ENCODE data around the gene HAUS7. TPM values are rescaled to one million over a fixed set of nuclear protein-coding genes. Genes with fewer than 3 reads are reported as not detected.

HAUS7 gene
- total RNA-seq, 1 experiment from 2014 or later, result 28.9 TPM

DNA sequence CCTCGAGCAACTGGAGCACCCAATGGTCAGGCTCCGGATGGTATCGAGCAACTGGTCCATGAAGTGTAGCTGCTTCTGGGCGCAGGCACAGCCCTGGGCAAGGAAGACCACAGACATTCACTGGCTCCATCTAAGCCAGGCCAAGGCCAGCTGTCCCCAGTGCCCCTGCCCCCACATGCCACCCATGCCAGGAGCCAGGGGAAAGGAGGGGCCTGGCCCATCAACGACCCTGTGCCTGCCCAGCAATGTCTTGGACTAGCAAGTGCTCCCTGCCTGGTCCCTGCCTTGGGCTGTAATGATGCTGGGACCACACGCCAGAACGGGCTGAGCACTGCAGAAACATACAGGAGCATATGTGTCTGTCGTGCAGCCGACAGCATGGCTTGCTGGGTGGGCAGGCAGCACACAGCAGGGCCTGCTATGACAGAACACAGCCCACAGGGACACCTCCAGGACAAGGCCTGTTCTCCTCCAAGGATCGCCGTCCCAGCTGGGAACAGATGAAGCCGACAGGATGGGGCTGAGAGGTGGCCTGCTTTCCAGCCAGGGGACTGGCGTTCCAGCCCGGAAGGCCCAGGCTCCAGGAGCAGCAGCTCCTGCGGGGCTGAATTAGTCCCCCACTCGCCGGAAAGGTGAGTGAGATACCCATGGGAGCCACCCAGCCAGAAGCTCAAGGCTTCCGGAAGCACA lies 13.1 kb downstream of the HAUS7 start:
- no peaks in the 10 kb centered on the region for H3K9me3 ChIP-seq (ENCODE audit: control insufficient read depth in 1 of 2, insufficient read depth in 1 of 2, low read depth in 1 of 2, low read length in 2 of 2)
- H3K9ac ChIP-seq (ENCODE audit: low read length), result no peak overlapping the region
- no peak overlapping the region for H3K4me2 ChIP-seq (ENCODE audit: low read length)
- H4K20me1 ChIP-seq (ENCODE audit: insufficient read depth), result no peaks in the 10 kb centered on the region
- H3K27ac ChIP-seq (ENCODE audit: low read depth, low read length), result no peak overlapping the region
- no peaks in the 10 kb centered on the region for H3K79me2 ChIP-seq (ENCODE audit: insufficient read depth, low read length)
- H3K36me3 ChIP-seq (ENCODE audit: control insufficient read depth in 1 of 2, insufficient read depth in 2 of 2, low read length in 2 of 2), result 0 out of 4 replicates have a peak, but pooled peaks cover 0 to 3% of the 10 kb centered on the region in 2 experiments
- intact Hi-C loops (cut with micrococcal nuclease), result no loop called here
- H2AFZ ChIP-seq (ENCODE audit: low read depth, low read length, poor library complexity, severe bottlenecking), result no peak overlapping the region
- no peak for ATAC-seq
- H3K9me2 ChIP-seq (ENCODE audit: insufficient read depth), result no peaks in the 10 kb centered on the region
- ChIA-PET POLR2A (no interaction called here), RAD21 (ENCODE audit: low non-redundant PET in 1 of 2, low total read pairs in 2 of 2, uncharacterized antibody in 2 of 2, unreplicated experiment in 2 of 2) (no interaction called here), CTCF (no interaction called here)
- TF ChIP-seq ATF3 (IDR thresholded peaks at IDR 0.05) (no peak), JUND (IDR thresholded peaks at IDR 0.05) (no peak), SP1 (IDR thresholded peaks at IDR 0.05; ENCODE audit: low read depth) (no peak), MAX (IDR thresholded peaks at IDR 0.05) (no peak), RAD21 (IDR thresholded peaks at IDR 0.05; ENCODE audit: low read depth) (no peak), ZNF274 (IDR thresholded peaks at IDR 0.05; ENCODE audit: low read depth, low read length) (no peak), SRF (IDR thresholded peaks at IDR 0.05; ENCODE audit: low read depth) (no peak), SIN3A (IDR thresholded peaks at IDR 0.05; ENCODE audit: low read depth) (no peak), POLR2AphosphoS5 (IDR thresholded peaks at IDR 0.05; ENCODE audit: low read depth, low read length) (no peak), YY1 (IDR thresholded peaks at IDR 0.05; ENCODE audit: extremely low read depth, insufficient replicate concordance, low read depth, low read length) (no peak), EZH2 (IDR thresholded peaks at IDR 0.05) (no peak), EZH2phosphoT487 (IDR thresholded peaks at IDR 0.05; ENCODE audit: borderline replicate concordance) (no peak), TCF7L2 (IDR thresholded peaks at IDR 0.05; ENCODE audit: borderline replicate concordance, extremely low read depth, insufficient read depth, insufficient read length) (no peak), FOSL1 (IDR thresholded peaks at IDR 0.05; ENCODE audit: low read depth) (no peak), ZFX (IDR thresholded peaks at IDR 0.05) (no peak), ELF1 (IDR thresholded peaks at IDR 0.05; ENCODE audit: borderline replicate concordance, low read depth) (no peak), CTCF (IDR thresholded peaks at IDR 0.05 in 2 of 3, conservative IDR thresholded peaks at IDR 0.05 in 1 of 3; ENCODE audit: borderline replicate concordance in 1 of 3, insufficient read depth in 1 of 3, low read depth in 2 of 3, low read length in 2 of 3) (no peak), CBX3 (IDR thresholded peaks at IDR 0.05; ENCODE audit: low read depth) (no peak), POLR2A (IDR thresholded peaks at IDR 0.05; ENCODE audit: borderline replicate concordance, extremely low read depth, insufficient read depth, insufficient read length) (no peak), CEBPB (IDR thresholded peaks at IDR 0.05; ENCODE audit: low read depth) (no peak)
- no TSS peak for BruUV-seq (replicated peaks)
- no peaks in the 10 kb centered on the region for H3K4me1 ChIP-seq (ENCODE audit: control insufficient read depth in 1 of 2, insufficient read depth in 2 of 2, low read length in 2 of 2)
- no peak for DNase-seq (ENCODE audit: low read depth, low spot score)
- no peak overlapping the region for H3K4me3 ChIP-seq (replicated peaks in 1 of 2; ENCODE audit: low read depth in 1 of 2, low read length in 2 of 2)
- H3K27me3 ChIP-seq (ENCODE audit: insufficient read depth, low read length), result no peaks in the 10 kb centered on the region

Data from HCT116 (cell line).